SHP77 treated with DMSO at 0.1 percent for 48 hours (cell line): ENCODE results near the gene PPP1R2.
"Not testable (repeated sequence)": the region's sequence is repeated elsewhere in the genome, so short reads cannot be mapped to it uniquely, and the experiment has no call there.

Experiments used
- DNase-seq: peaks from one replicate; lab custom pipeline; 2025; lab: John Stamatoyannopoulos, UW

The PPP1R2 gene

GRCh38 chr3:195537995-195538394 lies 5.1 kb downstream of the PPP1R2 start:
- DNase-seq: no peak

- no peak for DNase-seq
These were observed 7.8 kb downstream of the PPP1R2 start for GRCh38 chr3:195535293-195535692.

GRCh38 chr3:195532834-195533233 lies 10.3 kb downstream of the PPP1R2 start:
- no peak for DNase-seq

- DNase-seq: no peak
These were observed 10.8 kb downstream of the PPP1R2 start for GRCh38 chr3:195532345-195532744.

- DNase-seq: no peak
These were observed 11.4 kb downstream of the PPP1R2 start for GRCh38 chr3:195531683-195532082.

- DNase-seq: no peak
These were observed 16.6 kb downstream of the PPP1R2 start for GRCh38 chr3:195526492-195526891.

GRCh38 chr3:195524171-195524896 lies 18.8 kb downstream of the PPP1R2 start:
- DNase-seq: no peak

- no peak for DNase-seq
These were observed 20.7 kb downstream of the PPP1R2 start for GRCh38 chr3:195522254-195523023.

- no peak for DNase-seq
These were observed 26.1 kb downstream of the PPP1R2 start for GRCh38 chr3:195517030-195517429.

GRCh38 chr3:195514610-195515235 lies 28.4 kb downstream of the PPP1R2 start:
- DNase-seq: not testable (repeated sequence)

- no peak for DNase-seq
These were observed 30.3 kb downstream of the PPP1R2 start for GRCh38 chr3:195512798-195513345.

GRCh38 chr3:195511136-195511535 lies 32.0 kb downstream of the PPP1R2 start:
- no peak for DNase-seq

GRCh38 chr3:195508185-195508584 lies 34.9 kb downstream of the PPP1R2 start:
- DNase-seq: no peak

- no peak for DNase-seq
These were observed 67.5 kb downstream of the PPP1R2 start for GRCh38 chr3:195475614-195476013.

- not testable (repeated sequence) for DNase-seq
These were observed 68.0 kb downstream of the PPP1R2 start for GRCh38 chr3:195475116-195475515.

- no peak for DNase-seq
These were observed 74.3 kb downstream of the PPP1R2 start for GRCh38 chr3:195468841-195469240.

- DNase-seq: no peak
These were observed 74.7 kb downstream of the PPP1R2 start for GRCh38 chr3:195468391-195468776.

GRCh38 chr3:195467641-195468390 lies 75.3 kb downstream of the PPP1R2 start:
- no peak for DNase-seq

- DNase-seq: no peak
These were observed 76.9 kb downstream of the PPP1R2 start for GRCh38 chr3:195466251-195466650.
